Motor neuron (in vitro differentiated cells): ENCODE results near the gene PHLDA2. TPM values are rescaled to one million over a fixed set of nuclear protein-coding genes. Genes with fewer than 3 reads are reported as not detected.
A peak's percentile ranks its signal among the peaks of the same experiment; 100 is the strongest.

Source experiments
- ATAC-seq, 8 experiments: fragments of 200-7000 bp; cut with Tn5 transposase; replicated peaks in 6 of 8; 2 replicates each; pipeline ENCODE4 v1.8.0; 2021; ENCODE audit warnings: mild to moderate bottlenecking in 8 of 8, moderate library complexity in 8 of 8
- H3K27ac ChIP-seq, 2 donors: fragments of 250-450 bp; sonication (Bioruptor Pico); 2 replicates each; pipeline ENCODE4 v1.9.0; 2021; ENCODE audit warnings: antibody characterized with exemption in 2 of 2, mild to moderate bottlenecking in 2 of 2, moderate library complexity in 1 of 2
- H3K4me1 ChIP-seq, 2 donors: fragments of 250-450 bp; sonication (Bioruptor Pico); replicated peaks in 1 of 2; 2 replicates each; pipeline ENCODE4 v1.6.1; 2021; ENCODE audit warnings: antibody characterized with exemption in 2 of 2, mild to moderate bottlenecking in 2 of 2, moderate library complexity in 1 of 2
- H3K4me3 ChIP-seq, 5 donors: fragments of 250-450 bp; sonication (Bioruptor Pico); 2 replicates each; pipeline ENCODE4 v1.9.0; 2021; ENCODE audit warnings: antibody characterized with exemption in 5 of 5, mild to moderate bottlenecking in 5 of 5, moderate library complexity in 4 of 5
- WGBS, 10 experiments: fragments of 450-650 bp; shearing (Covaris generic); methylation state at CpG; one replicate each; pipeline ENCODE4 v1.0.0; 2022; 5-methylcytosine and 5-hydroxymethylcytosine counted together
- in situ Hi-C, 9 experiments: fragments of 400-800 bp; cut with MboI; loops; one replicate each; pipeline ENCODE4 v1.15.0; 2021; ENCODE audit warnings: low sequenced_read_pairs in 9 of 9, low pct_unique_long_range_greater_than_20kb in 2 of 9; ENCODE audit not compliant: unreplicated experiment in 9 of 9
- total RNA-seq, 8 experiments: library from RNA; unstranded; fragments of 300-600 nt; gene quantifications; 2 replicates each; pipeline versions ENCODE4 v1.2.3 to v1.2.4, GENCODE V29; 2022

Gene PHLDA2
- total RNA-seq, 8 experiments from 2014 or later = 0.37 to 40.8 (median 2.2) TPM

DNA sequence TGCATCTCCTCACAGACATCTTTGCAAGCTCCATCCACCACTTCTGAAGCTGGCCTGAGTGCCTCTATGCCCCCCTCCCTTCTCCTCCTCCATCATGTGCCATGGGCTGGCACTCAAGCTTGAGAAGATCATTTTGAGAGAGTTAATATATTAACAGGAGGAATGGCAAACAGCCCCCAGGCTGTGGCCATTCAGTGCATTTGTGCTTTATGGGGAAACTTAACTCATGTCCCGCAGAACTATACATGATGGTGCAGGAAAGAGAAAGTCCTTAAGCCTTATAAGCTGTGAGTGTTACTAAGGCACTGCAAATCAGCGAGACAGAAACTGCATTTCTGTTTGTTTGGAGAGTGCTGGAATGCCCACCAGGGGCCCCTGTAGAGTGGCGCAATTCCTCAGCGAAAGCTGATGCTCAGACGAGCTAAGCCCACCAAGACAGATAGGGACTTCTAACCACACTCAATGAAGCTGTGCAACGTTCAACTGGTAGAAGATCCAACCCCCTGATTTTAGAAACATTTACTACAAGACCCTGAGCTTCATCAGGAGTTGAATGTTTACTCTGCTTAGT lies 26.8 kb upstream of the PHLDA2 start:
- no peak overlapping the region for H3K27ac ChIP-seq
- 60 to 91% (median 86%) methylated on average over 1 to 5 of the region's 6 CpGs; no CpG with 5 or more reads in 3 of the 10 experiments for WGBS, 10 experiments
- H3K4me1 ChIP-seq = no peaks in the 10 kb centered on the region
- in situ Hi-C loops = no loop called here
- ATAC-seq = peak in 1 of 8 experiments; percentile 70
- no peak overlapping the region for H3K4me3 ChIP-seq

DNA sequence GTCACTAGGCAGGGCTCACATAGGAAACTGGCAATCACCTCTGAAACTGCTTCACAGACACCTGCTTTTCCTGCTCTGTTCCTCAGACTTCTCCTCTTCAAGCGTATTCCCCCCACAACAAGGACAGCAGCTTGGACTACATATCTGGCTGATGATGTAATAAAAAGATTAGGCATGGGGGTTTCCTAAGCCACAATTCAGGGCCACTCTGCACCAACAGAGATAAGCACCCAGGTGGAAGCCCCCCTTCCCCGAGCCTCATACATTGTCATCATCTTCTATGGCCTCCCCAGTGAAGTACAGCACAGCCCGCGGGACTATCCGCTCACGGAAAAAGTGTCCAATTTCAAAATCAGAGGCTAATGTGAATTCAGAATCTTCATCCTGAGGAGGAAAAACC lies 25.0 kb upstream of the PHLDA2 start:
- no peak for ATAC-seq
- Histone ChIP-seq H3K4me1 (no peaks in the 10 kb centered on the region), H3K27ac (no peak overlapping the region), H3K4me3 (no peak overlapping the region)
- in situ Hi-C loops = no loop called here
- 63 to 100% (median 99%) methylated on average over 1 to 5 of the region's 6 CpGs; no CpG with 5 or more reads in 4 of the 10 experiments for WGBS, 10 experiments

DNA sequence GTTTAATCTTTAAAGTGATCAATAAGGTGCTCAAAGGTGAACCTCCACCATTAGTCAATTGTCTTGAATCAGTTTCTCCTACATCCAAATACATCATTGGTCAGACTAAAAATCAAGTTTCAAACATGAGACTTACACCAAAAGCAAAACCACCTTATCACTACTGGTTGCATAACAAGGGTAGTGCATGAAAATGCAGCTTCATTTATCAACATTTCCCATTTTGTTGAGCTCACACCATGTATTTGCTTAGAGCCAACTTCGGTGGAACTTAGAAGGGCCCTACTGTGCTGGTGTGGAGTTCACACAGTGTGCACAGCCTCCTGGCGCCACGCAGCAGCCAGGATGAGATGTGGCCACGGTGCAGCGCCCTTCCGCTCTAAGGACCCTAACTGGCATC lies 23.1 kb upstream of the PHLDA2 start:
- H3K4me1 ChIP-seq = no peaks in the 10 kb centered on the region
- H3K27ac ChIP-seq = no peak overlapping the region
- peak in 1 of 8 experiments; percentile 21 for ATAC-seq
- in situ Hi-C loops = no loop called here
- WGBS, 10 experiments = 20 to 100% (median 88%) methylated on average over 1 to 6 of the region's 6 CpGs; no CpG with 5 or more reads in 5 of the 10 experiments
- H3K4me3 ChIP-seq = no peak overlapping the region

DNA sequence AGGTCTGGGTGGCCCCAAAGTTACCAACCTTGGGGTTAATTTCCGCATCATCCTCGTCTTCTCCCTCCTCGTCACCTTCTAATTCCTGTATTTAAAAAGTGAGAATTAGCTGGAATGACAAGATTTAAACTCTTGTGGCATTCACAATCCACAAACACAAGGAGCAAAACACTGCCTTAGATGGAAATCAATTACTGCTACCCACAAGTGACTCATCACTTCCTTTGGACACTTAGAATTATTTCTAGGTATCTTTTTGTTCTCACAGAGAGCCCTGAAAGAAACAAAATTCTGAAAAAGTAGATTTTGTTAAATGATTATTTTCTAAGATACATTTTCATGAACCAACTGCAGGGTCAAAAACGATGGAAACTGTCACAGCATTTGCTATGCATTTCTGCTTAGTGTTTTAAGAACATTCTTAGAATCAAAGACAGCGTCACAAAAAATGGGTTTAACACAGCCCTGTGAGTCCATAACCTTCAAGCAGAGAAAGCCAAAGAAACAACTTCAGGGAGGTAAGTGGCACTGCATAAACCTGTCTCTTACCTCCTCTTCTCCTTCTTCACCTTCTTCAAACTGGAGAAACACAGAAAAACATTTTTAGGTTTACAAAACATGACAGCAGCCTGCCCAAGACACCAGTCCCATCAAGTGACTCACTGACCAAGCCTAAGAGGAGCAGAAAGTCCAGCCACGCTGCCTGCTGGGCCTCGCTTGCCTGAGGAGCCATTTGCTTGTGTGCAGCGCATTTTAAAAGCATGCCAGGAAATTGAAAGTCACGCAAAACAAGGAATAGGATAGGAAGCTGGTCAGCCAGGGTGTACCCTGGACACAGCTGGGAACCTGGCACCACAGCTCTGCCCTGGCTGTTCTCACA lies 22.3 kb upstream of the PHLDA2 start:
- Histone ChIP-seq H3K4me3 (no peak overlapping the region), H3K4me1 (peaks cover 0 to 2% of the 10 kb centered on the region in 2 donors), H3K27ac (no peak overlapping the region)
- peak in 2 of 8 experiments; percentile 58 to 77 for ATAC-seq
- WGBS, 10 experiments = 43 to 90% (median 78%) methylated on average over 2 to 9 of the region's 9 CpGs; no CpG with 5 or more reads in 1 of the 10 experiments
- in situ Hi-C loops = no loop called here

DNA sequence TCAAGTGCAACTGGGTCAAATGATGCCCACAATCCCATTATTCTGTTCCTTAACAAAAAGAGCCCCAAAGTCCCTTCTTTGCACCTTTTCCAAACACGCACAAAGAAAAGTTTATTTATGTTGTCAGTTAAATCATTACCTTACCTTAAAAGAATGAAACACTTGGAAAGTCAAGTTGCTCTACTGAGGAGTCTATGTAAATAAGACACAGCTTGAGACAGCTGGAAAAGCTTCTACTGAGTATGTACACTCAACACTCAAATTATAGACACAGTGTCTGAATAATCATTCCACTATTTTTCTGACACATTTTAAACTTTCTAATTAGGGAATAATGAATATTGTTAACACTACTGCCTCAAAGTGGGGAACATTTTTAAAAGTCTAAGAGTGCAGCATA lies 21.6 kb upstream of the PHLDA2 start:
- in situ Hi-C loops = no loop called here
- WGBS, 10 experiments = 50 to 100% (median 91%) methylated on average over 1 of the region's 1 CpG; no CpG with 5 or more reads in 2 of the 10 experiments
- no peak overlapping the region for H3K4me3 ChIP-seq
- no peak overlapping the region for H3K27ac ChIP-seq
- no peak for ATAC-seq
- peaks cover 4 to 9% of the 10 kb centered on the region in 2 donors for H3K4me1 ChIP-seq

DNA sequence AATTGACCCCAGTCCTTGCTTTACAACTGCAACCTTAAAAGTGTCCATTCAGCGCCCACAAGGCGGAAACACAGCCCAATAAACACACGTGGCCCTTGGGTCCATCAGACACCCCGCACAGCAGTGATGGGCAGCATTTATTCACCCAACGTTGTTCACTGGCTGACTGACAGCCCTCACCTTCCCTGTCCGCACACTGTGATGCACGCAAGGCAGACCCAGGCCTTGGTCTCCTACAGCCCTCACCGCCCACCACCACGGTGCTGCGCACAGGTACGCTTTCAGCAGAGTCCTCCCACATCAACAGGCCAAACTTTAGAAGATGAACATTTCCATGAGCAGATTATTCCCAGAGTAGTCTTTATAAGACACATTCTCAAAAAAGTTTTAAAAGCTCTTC lies 20.7 kb upstream of the PHLDA2 start:
- no peak for ATAC-seq
- no peak overlapping the region for H3K4me3 ChIP-seq
- peaks cover 7 to 12% of the 10 kb centered on the region in 2 donors for H3K4me1 ChIP-seq
- H3K27ac ChIP-seq = no peak overlapping the region
- in situ Hi-C loops = no loop called here
- 92 to 100% (median 100%) methylated on average over 1 to 5 of the region's 11 CpGs; no CpG with 5 or more reads in 5 of the 10 experiments for WGBS, 10 experiments

DNA sequence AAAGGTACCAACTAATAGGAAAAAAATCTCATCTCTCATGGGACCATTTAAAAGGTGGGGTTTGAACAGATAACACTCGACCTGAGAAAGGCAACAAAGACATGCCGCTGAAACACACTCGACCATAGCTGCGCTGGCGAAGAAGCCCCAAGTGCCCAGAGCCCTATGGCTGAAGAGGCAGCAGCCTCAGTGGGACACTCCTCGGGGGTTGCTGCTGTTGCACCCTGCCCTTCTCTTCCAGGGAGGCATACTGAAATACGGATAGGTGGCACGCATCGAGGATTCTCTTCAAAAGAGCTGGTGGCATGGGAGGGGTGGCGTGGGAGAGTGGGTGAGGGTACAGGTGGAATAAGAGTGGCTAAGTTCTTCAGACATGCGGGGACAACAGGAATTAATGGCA lies 18.5 kb upstream of the PHLDA2 start:
- ATAC-seq = no peak
- H3K4me1 ChIP-seq = peaks cover 7 to 12% of the 10 kb centered on the region in 2 donors
- in situ Hi-C loops = no loop called here
- H3K4me3 ChIP-seq = no peak overlapping the region
- no peak overlapping the region for H3K27ac ChIP-seq
- WGBS, 10 experiments = 40 to 94% (median 92%) methylated on average over 1 to 10 of the region's 11 CpGs; no CpG with 5 or more reads in 3 of the 10 experiments

DNA sequence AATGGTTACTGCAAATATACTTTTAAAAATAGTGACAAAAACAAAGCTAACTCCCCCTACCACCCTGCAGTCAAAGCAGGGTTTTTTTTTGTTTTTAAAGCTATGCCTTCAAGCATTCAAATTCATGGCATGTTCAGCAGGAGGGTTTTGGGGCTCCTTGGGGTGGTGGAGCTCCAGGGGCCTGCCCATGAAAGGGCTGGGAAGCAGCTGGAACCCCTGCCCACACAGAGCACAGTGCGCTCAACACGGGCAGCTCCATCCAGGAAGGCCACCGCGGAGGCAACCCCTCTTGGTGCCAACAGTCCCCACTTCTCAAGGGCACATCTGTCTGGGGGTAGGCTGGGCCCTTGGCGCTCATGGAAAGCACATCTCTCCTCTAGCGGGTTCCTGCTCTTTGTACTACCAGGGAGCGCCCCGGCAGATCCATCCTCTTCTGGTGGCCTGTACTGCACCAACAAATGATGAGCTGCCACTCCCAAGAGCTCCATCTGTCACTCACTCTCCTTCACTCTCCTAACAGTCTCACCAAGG lies 16.6 kb upstream of the PHLDA2 start:
- H3K27ac ChIP-seq = no peak overlapping the region
- in situ Hi-C loops = no loop called here
- peak in 4 of 8 experiments; percentile 4 to 11 (median 8) for ATAC-seq
- H3K4me1 ChIP-seq = peaks cover 7 to 12% of the 10 kb centered on the region in 2 donors
- 44% methylated on average over 3 of the region's 8 CpGs; no CpG with 5 or more reads in 9 of the 10 experiments for WGBS, 10 experiments
- no peak overlapping the region for H3K4me3 ChIP-seq

DNA sequence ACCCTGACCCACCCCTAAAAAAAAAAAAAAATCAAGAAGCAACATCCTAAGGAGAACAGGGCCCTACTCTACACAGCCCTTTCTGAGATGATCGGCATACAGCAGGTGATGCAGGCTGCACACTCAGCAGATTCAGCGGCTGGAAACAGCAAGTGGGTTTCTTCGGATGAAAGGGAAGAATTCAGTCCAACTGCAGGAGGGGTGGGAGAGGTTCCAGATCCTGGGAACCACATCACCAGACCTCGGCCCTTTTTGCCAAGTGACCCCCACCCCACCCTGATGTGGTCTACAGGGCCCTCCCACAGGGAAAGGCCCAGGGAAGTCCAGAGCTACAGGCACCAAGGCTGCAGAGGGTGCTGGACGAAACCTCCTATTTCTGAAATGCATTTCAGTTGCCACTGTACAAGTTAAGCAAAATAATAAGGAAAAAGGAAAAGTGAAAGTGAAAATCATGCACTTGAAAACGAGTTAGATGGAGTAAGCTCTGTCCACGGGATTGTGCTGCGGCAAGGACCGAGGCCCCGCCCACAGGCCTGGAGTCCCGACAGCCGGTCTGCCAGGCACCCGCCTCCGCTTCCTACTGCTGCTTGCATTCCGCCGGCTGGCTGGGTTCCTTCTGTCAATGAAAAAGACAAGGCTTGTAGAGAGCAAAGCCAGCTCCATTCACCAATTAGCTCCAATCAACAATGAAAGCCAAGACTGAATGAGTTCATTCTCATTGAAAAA lies 16.0 kb upstream of the PHLDA2 start:
- H3K4me3 ChIP-seq = no peak overlapping the region
- no peak overlapping the region for H3K27ac ChIP-seq
- H3K4me1 ChIP-seq = peaks cover 7 to 12% of the 10 kb centered on the region in 2 donors
- ATAC-seq = peak; percentile 8 to 81 (median 76)
- 0 to 60% (median 31%) methylated on average over 1 to 14 of the region's 16 CpGs; no CpG with 5 or more reads in 2 of the 10 experiments for WGBS, 10 experiments
- in situ Hi-C loops = no loop called here

DNA sequence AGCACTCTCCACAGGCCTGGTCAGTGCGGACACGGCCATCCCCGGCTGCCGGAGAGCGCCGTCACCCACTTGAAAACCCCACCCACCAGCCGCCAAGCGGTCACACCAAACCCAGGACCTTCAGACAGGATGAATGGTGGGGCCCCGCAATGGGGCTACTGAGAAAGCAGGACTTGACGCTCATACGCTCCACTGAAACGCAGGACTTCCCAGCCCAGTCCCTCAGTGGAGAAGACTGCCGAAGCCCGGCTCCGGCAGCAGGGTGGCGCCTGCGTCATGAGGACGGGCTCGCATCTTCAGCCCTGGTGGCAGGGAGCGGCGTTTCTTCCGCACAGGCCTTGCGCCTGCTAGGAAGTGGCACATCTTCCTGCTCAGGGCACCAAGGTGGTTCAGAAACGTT lies 15.3 kb upstream of the PHLDA2 start:
- Histone ChIP-seq H3K4me1 (peaks cover 7 to 12% of the 10 kb centered on the region in 2 donors), H3K27ac (no peak overlapping the region), H3K4me3 (no peak overlapping the region)
- 0 to 100% (median 95%) methylated on average over 1 to 10 of the region's 24 CpGs; no CpG with 5 or more reads in 4 of the 10 experiments for WGBS, 10 experiments
- in situ Hi-C loops = no loop called here
- peak in 1 of 8 experiments; percentile 5 for ATAC-seq

DNA sequence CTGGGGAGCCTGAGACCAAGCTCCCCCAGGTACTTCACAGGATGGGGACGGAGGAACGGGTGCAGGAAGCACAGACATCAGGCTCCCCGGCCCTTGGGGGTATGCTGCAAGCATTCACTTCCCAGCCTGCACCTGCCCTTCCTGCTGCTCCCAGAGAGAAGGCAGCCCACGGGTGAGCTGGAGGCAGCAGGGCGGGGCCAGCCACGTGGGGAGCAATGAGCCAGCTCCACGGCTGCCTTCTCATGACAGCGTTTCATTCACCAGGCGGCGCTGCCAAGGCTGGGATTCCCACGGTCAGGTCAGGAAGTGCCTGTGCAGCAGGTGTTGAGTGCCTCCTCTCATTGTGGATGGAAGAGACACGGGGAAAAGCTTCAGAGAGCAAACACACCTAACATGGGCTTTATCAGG lies 14.5 kb upstream of the PHLDA2 start:
- WGBS, 10 experiments = 73 to 100% (median 93%) methylated on average over 1 to 12 of the region's 12 CpGs; no CpG with 5 or more reads in 6 of the 10 experiments
- in situ Hi-C loops = no loop called here
- ATAC-seq = peak; percentile 2 to 57 (median 22)

DNA sequence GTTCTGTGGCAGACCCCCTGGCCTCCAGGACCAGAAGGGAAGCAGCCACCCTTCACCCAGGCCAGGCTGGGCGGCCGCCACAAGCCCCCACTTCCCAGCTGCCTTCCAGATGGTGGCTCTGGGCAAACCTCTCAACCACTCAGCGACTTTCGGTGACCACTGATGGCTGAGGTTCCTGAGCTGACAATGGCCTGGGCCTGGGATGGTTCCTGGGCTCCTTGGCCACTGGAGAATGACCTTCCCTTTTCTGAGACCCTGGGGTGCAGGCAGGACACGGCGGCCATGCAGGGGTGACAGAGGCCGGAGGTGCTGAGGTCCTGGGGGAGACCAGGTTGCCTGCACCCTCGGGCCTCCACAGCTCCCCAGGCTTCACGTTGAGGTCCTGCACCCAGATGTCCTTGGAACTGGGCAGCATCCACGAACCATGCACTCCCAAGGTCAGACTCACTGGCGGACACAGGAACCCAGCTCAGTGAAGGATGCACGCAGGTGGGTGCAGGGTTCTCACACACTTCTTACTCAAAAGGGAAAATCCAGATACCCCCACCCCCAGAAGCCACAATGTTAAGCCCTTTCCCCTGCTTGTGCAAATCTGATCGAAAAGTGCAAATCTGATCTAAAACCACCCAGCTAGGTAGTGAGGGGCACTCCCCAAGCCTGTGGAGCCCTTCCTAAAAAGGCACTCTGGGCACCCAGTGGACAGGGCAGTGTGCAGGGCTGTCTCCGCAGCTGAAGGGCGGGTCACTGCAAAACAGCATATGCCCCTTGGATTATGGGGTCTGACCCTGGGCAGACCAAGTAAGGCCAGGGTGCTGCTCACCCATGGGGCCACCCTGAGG lies 13.9 kb upstream of the PHLDA2 start:
- peak in 3 of 8 experiments; percentile 3 to 11 (median 4) for ATAC-seq
- peaks cover 7 to 12% of the 10 kb centered on the region in 2 donors for H3K4me1 ChIP-seq
- in situ Hi-C loops = no loop called here
- no peak overlapping the region for H3K27ac ChIP-seq
- H3K4me3 ChIP-seq = no peak overlapping the region
- 67 to 100% (median 89%) methylated on average over 2 to 3 of the region's 15 CpGs; no CpG with 5 or more reads in 5 of the 10 experiments for WGBS, 10 experiments

More for the DNA sequence above, 14.5 kb upstream of the PHLDA2 start:
- H3K27ac ChIP-seq = no peak overlapping the region
- H3K4me1 ChIP-seq = peaks cover 7 to 12% of the 10 kb centered on the region in 2 donors
- no peak overlapping the region for H3K4me3 ChIP-seq
